ENCODE measurements around the gene PDCD2. TPM values are rescaled to one million over a fixed set of nuclear protein-coding genes. Genes with fewer than 3 reads are reported as not detected.
A peak's percentile ranks its signal among the peaks of the same experiment; 100 is the strongest.
"Not testable (repeated sequence)": the region's sequence is repeated elsewhere in the genome, so short reads cannot be mapped to it uniquely, and the experiment has no call there.

The PDCD2 gene
- total RNA-seq, 4 donors from 2014 or later = 53.6 to 105 (median 82.9) TPM

DNA sequence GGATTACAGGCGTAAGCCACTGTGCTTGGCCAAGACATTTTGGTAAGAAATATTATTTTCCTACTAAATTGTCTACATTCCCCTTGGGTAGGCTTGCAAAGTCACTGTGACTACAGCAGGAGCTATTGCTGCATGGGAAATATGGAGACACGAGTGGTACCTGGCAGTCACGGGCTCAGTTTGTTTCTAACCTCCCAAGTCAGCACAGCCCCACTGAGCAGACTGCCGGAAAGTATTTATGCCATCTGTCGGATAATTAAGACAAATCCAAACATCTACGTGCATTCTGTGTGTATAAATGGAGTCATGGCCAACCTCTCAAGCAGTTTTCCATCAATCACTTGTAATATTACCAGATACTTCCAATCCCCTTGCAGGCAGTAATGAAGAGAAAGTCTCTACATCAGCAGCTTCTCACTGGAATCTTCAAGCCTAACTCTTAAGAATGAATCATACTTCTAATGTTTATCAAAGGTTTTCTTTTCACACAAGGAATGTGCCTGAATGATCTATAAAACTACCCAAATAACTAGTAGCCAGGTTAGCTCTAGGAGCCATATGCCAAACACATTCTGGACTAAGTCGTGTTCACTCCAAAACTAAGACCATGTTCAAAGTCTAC is 51.5 kb downstream of the PDCD2 start:
- H3K36me3 ChIP-seq = peaks cover 42 to 46% of the 10 kb centered on the region in 2 donors
- H3K27ac ChIP-seq = no peak overlapping the region
- H3K4me3 ChIP-seq (replicated peaks in 1 of 3) = no peak overlapping the region
- 90 to 92% methylated on average over 7 of the region's 7 CpGs for WGBS, 2 donors
- DNase-seq = no peak
- intact Hi-C loops (cut with DNase I) = loop anchor here (5.0 kb wide), 1 partner anchor 701 kb away; no protein-coding TSS in a partner anchor
- H3K4me1 ChIP-seq = no peaks in the 10 kb centered on the region
- H3K27me3 ChIP-seq = no peaks in the 10 kb centered on the region
- no peaks in the 10 kb centered on the region for H3K9me3 ChIP-seq
- no peak for TF ChIP-seq POLR2A (IDR thresholded peaks at IDR 0.05)
- TF ChIP-seq, protein P1, sequence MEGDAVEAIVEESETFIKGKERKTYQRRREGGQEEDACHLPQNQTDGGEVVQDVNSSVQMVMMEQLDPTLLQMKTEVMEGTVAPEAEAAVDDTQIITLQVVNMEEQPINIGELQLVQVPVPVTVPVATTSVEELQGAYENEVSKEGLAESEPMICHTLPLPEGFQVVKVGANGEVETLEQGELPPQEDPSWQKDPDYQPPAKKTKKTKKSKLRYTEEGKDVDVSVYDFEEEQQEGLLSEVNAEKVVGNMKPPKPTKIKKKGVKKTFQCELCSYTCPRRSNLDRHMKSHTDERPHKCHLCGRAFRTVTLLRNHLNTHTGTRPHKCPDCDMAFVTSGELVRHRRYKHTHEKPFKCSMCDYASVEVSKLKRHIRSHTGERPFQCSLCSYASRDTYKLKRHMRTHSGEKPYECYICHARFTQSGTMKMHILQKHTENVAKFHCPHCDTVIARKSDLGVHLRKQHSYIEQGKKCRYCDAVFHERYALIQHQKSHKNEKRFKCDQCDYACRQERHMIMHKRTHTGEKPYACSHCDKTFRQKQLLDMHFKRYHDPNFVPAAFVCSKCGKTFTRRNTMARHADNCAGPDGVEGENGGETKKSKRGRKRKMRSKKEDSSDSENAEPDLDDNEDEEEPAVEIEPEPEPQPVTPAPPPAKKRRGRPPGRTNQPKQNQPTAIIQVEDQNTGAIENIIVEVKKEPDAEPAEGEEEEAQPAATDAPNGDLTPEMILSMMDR (IDR thresholded peaks at IDR 0.05) = no peak

DNA sequence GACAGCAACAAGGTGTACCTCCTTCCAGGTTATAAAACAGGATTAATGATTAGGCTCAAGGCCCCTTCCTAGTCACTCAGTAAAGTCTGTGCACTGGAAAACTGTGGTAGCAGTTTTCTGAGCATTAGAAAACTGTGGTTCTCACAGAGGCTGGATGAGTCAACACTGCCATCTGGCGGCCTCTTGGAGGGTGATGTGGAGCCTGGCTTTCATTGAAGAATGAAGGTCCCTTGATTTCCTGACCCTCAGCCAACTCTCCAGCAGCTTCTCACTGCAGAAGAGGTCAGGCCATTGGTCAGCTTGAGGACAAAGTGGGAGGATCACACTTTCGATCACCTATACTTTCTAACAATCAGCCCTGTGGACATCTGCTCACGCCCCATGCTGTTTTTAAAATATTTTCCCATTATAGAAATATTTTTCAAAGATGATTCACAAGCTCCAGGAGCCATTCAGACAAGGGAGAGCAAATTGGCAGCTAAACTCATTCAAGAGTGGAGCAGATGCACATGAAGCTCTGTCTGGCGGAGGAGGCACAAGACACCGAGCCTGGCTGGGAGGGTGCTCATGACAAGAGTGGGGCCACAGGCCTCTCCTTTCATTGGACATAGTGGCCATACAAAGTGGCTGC is 54.5 kb downstream of the PDCD2 start:
- TF ChIP-seq POLR2A (IDR thresholded peaks at IDR 0.05) = no peak
- TF ChIP-seq, protein P1 (IDR thresholded peaks at IDR 0.05) = peak; percentile 68 to 91 (median 82)

DNA sequence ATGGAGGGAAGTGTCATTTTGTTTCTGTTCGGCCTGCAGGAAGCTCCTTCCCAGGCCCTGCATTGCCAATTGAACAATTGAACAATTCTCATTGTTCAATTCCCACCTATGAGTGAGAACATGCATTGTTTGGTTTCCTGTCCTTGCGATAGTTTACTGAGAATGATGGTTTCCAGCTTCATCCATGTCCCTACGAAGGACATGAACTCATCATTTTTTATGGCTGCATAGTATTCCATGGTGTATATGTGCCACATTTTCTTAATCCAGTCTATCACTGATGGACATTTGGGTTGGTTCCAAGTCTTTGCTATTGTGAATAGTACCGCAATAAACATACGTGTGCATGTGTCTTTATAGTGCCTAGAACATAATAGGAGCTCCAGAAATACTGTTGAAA is 56.4 kb downstream of the PDCD2 start:
- H3K9me3 ChIP-seq; H3K27me3 ChIP-seq; H3K4me3 ChIP-seq (replicated peaks in 1 of 3); H3K36me3 ChIP-seq; DNase-seq; H3K4me1 ChIP-seq; H3K27ac ChIP-seq: not testable (repeated sequence)
- intact Hi-C loops (cut with DNase I) = loop anchor here (10.0 kb wide), 1 partner anchor 573 kb away; no protein-coding TSS in a partner anchor
- WGBS, 2 donors = 92 to 95% methylated on average over 5 of the region's 5 CpGs

More for the DNA sequence above, 54.5 kb downstream of the PDCD2 start:
- H3K4me3 ChIP-seq (replicated peaks in 1 of 3) = no peak overlapping the region
- H3K36me3 ChIP-seq = peaks cover 11 to 16% of the 10 kb centered on the region in 2 donors
- intact Hi-C loops (cut with DNase I) = loop anchor here (5.0 to 10.0 kb wide), 2 partner anchors 575 to 698 kb away; no protein-coding TSS in a partner anchor
- 46 to 52% methylated on average over 5 of the region's 5 CpGs for WGBS, 2 donors
- peak; percentile 80 to 83 for DNase-seq
- H3K4me1 ChIP-seq = no peaks in the 10 kb centered on the region
- no peaks in the 10 kb centered on the region for H3K27me3 ChIP-seq
- no peak overlapping the region for H3K27ac ChIP-seq
- no peaks in the 10 kb centered on the region for H3K9me3 ChIP-seq

DNA sequence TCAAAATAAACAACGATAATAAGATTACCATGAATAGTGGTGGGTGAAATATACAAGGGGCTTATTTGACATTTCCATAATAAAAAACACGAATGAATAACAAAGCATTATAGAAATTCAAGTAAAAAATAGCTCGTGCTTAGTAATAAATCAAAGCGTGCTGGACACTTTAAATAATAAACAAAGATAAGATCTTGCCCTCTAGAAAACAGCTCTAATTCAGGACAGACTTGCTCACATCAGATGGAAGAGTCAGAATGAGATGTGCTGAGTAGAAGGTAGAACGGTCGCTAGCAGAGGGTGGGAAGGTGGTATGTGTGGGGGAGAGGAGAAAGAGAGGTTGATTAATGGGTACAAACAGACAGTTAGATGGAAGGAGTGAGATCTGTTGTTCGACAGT is 58.6 kb downstream of the PDCD2 start:
- Histone ChIP-seq H3K36me3 (no peaks in the 10 kb centered on the region), H3K27me3 (no peaks in the 10 kb centered on the region), H3K27ac (no peak overlapping the region), H3K4me1 (no peaks in the 10 kb centered on the region), H3K9me3 (no peaks in the 10 kb centered on the region), H3K4me3 (replicated peaks in 1 of 3) (no peak overlapping the region)
- TF ChIP-seq POLR2A (IDR thresholded peaks at IDR 0.05) = no peak
- TF ChIP-seq, protein P1 (IDR thresholded peaks at IDR 0.05) = no peak
- intact Hi-C loops (cut with DNase I) = loop anchor here (10.0 kb wide), 1 partner anchor 571 kb away; no protein-coding TSS in a partner anchor
- no peak for DNase-seq
- whole genome bisulfite sequencing, 2 donors = 75% methylated on average over 7 of the region's 7 CpGs

Other genes starting within 250 kb of the PDCD2 start
- 100 to 1,000 TPM; 227 to 320 (median 275) TPM for gene PSMB1, start 31.3 kb downstream of the PDCD2 start, total RNA-seq
- 10 to 100 TPM; 16.4 to 23.0 (median 19.1) TPM for gene TBP, start 30.3 kb downstream of the PDCD2 start, total RNA-seq